SK-N-SH treated with all-trans-retinoic acid at 6 μM for 48 hours (cell line): ENCODE results near the gene MALRD1.

ENCODE experiments used
- ARNTL ChIP-seq: fragments of 450-650 bp; formaldehyde crosslinking; IDR thresholded peaks from 2 replicates; pipeline ENCODE4 v1.5.0; 2020; ENCODE audit warnings: low read depth, mild to moderate bottlenecking, moderate library complexity, borderline replicate concordance
- CREB5 ChIP-seq: fragments of 250-450 bp; sonication (Bioruptor Pico); IDR thresholded peaks from 2 replicates; pipeline ENCODE4 v1.5.1; 2020; ENCODE audit warnings: low read depth, mild to moderate bottlenecking, moderate library complexity
- GLIS3 ChIP-seq: fragments of 250-450 bp; sonication (Bioruptor Pico); IDR thresholded peaks from 2 replicates; pipeline ENCODE4 v1.5.0; 2020; ENCODE audit warnings: mild to moderate bottlenecking, moderate library complexity
- ISL1 ChIP-seq: fragments of 250-450 bp; sonication (Bioruptor Pico); IDR thresholded peaks from 2 replicates; pipeline ENCODE4 v2.1.2; 2022; ENCODE audit warnings: mild to moderate bottlenecking, moderate library complexity
- PATZ1 ChIP-seq: fragments of 250-450 bp; sonication (Bioruptor Pico); IDR thresholded peaks from 2 replicates; pipeline ENCODE4 v1.8.0; 2020; ENCODE audit warnings: mild to moderate bottlenecking, moderate library complexity, borderline replicate concordance
- RARB ChIP-seq: fragments of 250-450 bp; sonication (Bioruptor Pico); IDR thresholded peaks from 2 replicates; pipeline ENCODE4 v1.8.0; 2021; ENCODE audit warnings: mild to moderate bottlenecking, moderate library complexity
- TSHZ2 ChIP-seq: fragments of 250-450 bp; sonication (Bioruptor Pico); IDR thresholded peaks from 2 replicates; pipeline ENCODE4 v1.5.0; 2020; ENCODE audit warnings: mild to moderate bottlenecking, moderate library complexity
- ZFP3 ChIP-seq: fragments of 250-450 bp; sonication (Bioruptor Pico); IDR thresholded peaks from 2 replicates; pipeline ENCODE4 v1.5.0; 2020; ENCODE audit warnings: mild to moderate bottlenecking, moderate library complexity
- ZNF565 ChIP-seq: fragments of 450-650 bp; formaldehyde crosslinking; conservative IDR thresholded peaks from 2 replicates; pipeline ENCODE4 v1.5.0; 2020; ENCODE audit warnings: low read depth, mild to moderate bottlenecking, moderate library complexity
- ZNF8 ChIP-seq: fragments of 450-650 bp; formaldehyde crosslinking; IDR thresholded peaks from 2 replicates; pipeline ENCODE4 v1.5.0; 2020; ENCODE audit warnings: mild to moderate bottlenecking, moderate library complexity

GRCh38 chr10:19461588-19461987, 413.0 kb downstream of the MALRD1 start:
- no peak for TF ChIP-seq ZNF8
- TF ChIP-seq ZNF565 = no peak
- TF ChIP-seq CREB5 (CRISPR knock-in tag) = no peak
- TF ChIP-seq RARB = no peak
- TF ChIP-seq ARNTL (CRISPR knock-in tag) = no peak
- TF ChIP-seq TSHZ2 (CRISPR knock-in tag) = no peak
- TF ChIP-seq ZFP3 (CRISPR knock-in tag) = no peak
- TF ChIP-seq ISL1 (CRISPR knock-in tag) = no peak
- TF ChIP-seq GLIS3 (CRISPR knock-in tag) = no peak
- no peak for TF ChIP-seq PATZ1 (CRISPR knock-in tag)
